NCI-H2081 (cell line): ENCODE data around the gene COX7A2.

Source experiments
- DNase-seq, 2 experiments: peaks; one replicate each; lab custom pipeline; 2025; lab: John Stamatoyannopoulos, UW

The COX7A2 gene

GRCh38 chr6:75199889-75200288, 43.7 kb downstream of the COX7A2 start:
- no peak for DNase-seq

- DNase-seq: no peak
These were observed 47.4 kb downstream of the COX7A2 start for GRCh38 chr6:75196081-75196687.

GRCh38 chr6:75188221-75188925, 55.2 kb downstream of the COX7A2 start:
- no peak for DNase-seq
